ENCODE measurements around the gene SPAG16. TPM values are rescaled to one million over a fixed set of nuclear protein-coding genes. Genes with fewer than 3 reads are reported as not detected.

The SPAG16 gene
- total RNA-seq, 1 experiment from 2014 or later, result 17.3 TPM

DNA sequence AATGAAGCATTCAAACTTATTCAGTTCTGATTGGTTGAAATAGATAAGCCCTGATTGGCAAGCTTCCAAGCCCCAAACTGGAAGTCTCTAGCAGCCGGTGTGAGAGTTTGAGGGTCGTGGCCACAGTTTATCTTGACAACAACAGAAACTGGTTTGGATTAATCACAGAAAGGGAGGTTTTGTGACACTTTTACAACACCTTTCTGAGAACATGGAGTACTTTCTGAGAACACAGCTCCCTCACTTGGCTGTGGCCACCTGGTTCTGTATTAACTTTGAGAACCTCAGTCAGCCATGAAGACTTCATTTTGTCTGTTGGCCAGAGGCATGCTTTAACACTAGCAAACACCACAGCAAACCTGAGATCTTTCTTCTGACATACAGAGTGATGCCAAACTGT, 845.9 kb downstream of the SPAG16 start:
- Histone ChIP-seq H3K4me2 (ENCODE audit: insufficient read depth, insufficient read length, low read length) (no peak overlapping the region), H3K27me3 (ENCODE audit: insufficient read depth, low read length) (no peaks in the 10 kb centered on the region), H4K20me1 (ENCODE audit: control insufficient read depth, insufficient read depth, insufficient read length) (no peaks in the 10 kb centered on the region), H2BK20ac (ENCODE audit: low read depth, low read length, poor library complexity, severe bottlenecking) (no peak overlapping the region), H2AFZ (ENCODE audit: low read length) (no peak overlapping the region), H4K91ac (ENCODE audit: insufficient read length, low read depth, low read length) (no peak overlapping the region), H3K79me2 (ENCODE audit: insufficient read depth, low read length) (no peaks in the 10 kb centered on the region), H3K4me1 (ENCODE audit: insufficient read depth, low read length) (peaks cover 4% of the 10 kb centered on the region; the same call in 1 of the 2 replicates), H3K23me2 (ENCODE audit: insufficient read length, low read depth, low read length, poor library complexity, severe bottlenecking) (no peaks in the 10 kb centered on the region), H3K4ac (ENCODE audit: low read depth, low read length) (no peak overlapping the region), H3K18ac (ENCODE audit: insufficient read length, low read depth, low read length) (no peak overlapping the region), H3K23ac (ENCODE audit: insufficient read length, low read depth, low read length) (no peak overlapping the region), H2BK12ac (ENCODE audit: insufficient read length, low read depth, low read length) (no peak overlapping the region), H2AK5ac (ENCODE audit: insufficient read length, low read length) (no peak overlapping the region), H4K8ac (replicated peaks; ENCODE audit: insufficient read length, low read depth, low read length) (no peak overlapping the region), H2BK120ac (ENCODE audit: low read depth, low read length, poor library complexity, severe bottlenecking) (no peak overlapping the region), H3K56ac (ENCODE audit: insufficient read length, low read depth, low read length) (no peak overlapping the region), H3T11ph (ENCODE audit: low read length) (peak overlapping the region; percentile 36), H3K9ac (ENCODE audit: extremely low read depth, insufficient read length, low read length) (no peak overlapping the region), H4K5ac (ENCODE audit: insufficient read length, low read depth, low read length) (no peak overlapping the region), H3K9me3 (ENCODE audit: control insufficient read depth, low read depth, low read length) (no peaks in the 10 kb centered on the region), H2BK15ac (ENCODE audit: low read depth, low read length) (no peak overlapping the region), H3K14ac (ENCODE audit: insufficient read depth, low read length) (no peak overlapping the region), H2BK5ac (ENCODE audit: insufficient read length, low read length) (no peak overlapping the region), H3K79me1 (ENCODE audit: insufficient read depth, low read depth, low read length, poor library complexity, severe bottlenecking) (no peaks in the 10 kb centered on the region), H3K27ac (ENCODE audit: insufficient read length, low read depth, low read length) (no peak overlapping the region)
- H3K9me3 Mint-ChIP-seq, result no peaks in the 10 kb centered on the region
- TF ChIP-seq, protein P1, sequence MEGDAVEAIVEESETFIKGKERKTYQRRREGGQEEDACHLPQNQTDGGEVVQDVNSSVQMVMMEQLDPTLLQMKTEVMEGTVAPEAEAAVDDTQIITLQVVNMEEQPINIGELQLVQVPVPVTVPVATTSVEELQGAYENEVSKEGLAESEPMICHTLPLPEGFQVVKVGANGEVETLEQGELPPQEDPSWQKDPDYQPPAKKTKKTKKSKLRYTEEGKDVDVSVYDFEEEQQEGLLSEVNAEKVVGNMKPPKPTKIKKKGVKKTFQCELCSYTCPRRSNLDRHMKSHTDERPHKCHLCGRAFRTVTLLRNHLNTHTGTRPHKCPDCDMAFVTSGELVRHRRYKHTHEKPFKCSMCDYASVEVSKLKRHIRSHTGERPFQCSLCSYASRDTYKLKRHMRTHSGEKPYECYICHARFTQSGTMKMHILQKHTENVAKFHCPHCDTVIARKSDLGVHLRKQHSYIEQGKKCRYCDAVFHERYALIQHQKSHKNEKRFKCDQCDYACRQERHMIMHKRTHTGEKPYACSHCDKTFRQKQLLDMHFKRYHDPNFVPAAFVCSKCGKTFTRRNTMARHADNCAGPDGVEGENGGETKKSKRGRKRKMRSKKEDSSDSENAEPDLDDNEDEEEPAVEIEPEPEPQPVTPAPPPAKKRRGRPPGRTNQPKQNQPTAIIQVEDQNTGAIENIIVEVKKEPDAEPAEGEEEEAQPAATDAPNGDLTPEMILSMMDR (conservative IDR thresholded peaks at IDR 0.05), result no peak
- H3K4me1 Mint-ChIP-seq, result peaks cover 38 to 43% of the 10 kb centered on the region in 2 experiments
- H3K36me3 Mint-ChIP-seq (ENCODE audit: insufficient read depth in 1 of 3, low read depth in 3 of 3), result peaks cover 0 to 16% (median 2%) of the 10 kb centered on the region in 3 experiments; a peak in 3 of 7 replicates
- WGBS (ENCODE audit: extremely low coverage, insufficient read length, low lambda C conversion rate), result no CpG with 5 or more reads among the region's 2 CpGs
- no peak overlapping the region for H3K27ac Mint-ChIP-seq
- no peaks in the 10 kb centered on the region for H3K27me3 Mint-ChIP-seq (ENCODE audit: low read depth)
- DNase-seq, result no peak
- H3K4me3 Mint-ChIP-seq, result no peak overlapping the region

All from H9 (cell line).